ENCODE results near the gene FGD3.

DNA sequence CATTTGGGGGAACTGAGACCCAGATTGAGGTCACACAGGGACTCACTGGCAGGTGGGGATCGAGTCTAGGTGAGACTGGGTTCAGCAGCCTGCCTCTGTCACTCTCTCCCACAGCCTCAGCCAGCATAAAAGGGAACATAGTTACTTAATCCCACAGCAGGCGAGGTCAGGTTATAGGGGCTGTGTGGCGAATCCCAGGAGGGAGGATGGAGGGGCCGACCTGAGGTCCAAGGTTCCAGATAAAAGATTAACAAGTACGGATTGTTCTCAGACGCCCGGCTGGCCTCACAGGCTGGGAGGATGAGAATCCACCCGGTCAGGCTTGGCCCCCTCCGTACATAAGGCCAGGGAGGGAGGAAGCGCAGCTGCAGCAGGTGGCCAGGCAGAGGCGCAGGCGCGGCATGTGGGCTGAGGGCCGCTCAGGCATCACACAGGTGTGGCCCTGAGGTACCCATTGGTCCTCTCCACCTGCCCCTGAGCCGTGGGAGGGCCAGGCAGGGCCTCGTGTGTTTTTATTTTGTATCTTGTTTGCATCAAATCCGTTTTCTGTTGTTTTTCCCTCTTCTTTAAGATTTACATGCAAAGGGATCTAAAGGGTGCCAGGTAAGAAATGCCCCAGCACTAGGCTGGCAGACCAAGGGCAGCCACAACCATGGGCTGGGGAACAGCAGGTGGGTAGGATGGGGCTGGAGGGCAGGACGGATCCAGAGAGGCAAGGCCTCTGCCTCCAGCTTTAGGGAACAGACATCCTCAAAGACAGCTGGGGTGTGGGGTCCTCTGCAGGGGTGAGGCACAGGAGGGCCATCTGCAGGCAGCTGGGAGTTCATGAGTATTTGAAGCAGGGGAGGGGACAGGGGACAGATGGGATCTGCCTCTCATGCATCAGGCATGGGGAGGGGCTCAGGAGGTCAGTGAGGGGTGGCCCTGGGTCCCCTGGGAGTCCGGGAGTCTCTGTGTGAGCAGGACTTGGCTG is 114.8 kb downstream of the FGD3 start:
- TF ChIP-seq SUZ12 (IDR thresholded peaks at IDR 0.05; ENCODE audit: extremely low read depth, insufficient read depth, insufficient read length) (no peak), YY1 (IDR thresholded peaks at IDR 0.05; ENCODE audit: insufficient read depth, insufficient read length) (no peak)
